A204.1 (cell line): ENCODE data around the gene CLDN10.
A peak's percentile ranks its signal among the peaks of the same experiment; 100 is the strongest.

Source experiments
- FAIRE-seq: peaks from 2 replicates; lab custom pipeline; 2012; peaks lifted over from hg19 to GRCh38; lab: Jason Lieb, UNC

CLDN10 gene

DNA sequence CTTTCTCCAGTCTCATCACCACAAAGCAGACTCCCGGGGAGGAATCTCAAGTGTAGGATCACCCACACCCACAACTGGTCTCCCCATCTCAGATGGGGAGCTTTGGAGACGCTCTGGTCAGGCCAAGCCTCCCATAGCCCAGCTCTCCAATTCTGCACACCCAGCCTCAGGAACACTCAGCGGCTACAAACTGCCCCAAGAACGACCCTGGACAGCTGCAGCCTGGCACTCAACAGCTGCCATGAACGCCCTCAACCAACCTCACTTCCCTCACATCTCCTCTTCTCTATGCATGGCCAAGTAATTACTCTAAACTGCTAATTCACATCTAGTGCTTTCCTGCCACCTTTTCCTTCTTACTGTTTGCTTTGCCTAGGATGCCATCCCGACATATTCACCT, 49.4 kb downstream of the CLDN10 start:
- no peak for FAIRE-seq

DNA sequence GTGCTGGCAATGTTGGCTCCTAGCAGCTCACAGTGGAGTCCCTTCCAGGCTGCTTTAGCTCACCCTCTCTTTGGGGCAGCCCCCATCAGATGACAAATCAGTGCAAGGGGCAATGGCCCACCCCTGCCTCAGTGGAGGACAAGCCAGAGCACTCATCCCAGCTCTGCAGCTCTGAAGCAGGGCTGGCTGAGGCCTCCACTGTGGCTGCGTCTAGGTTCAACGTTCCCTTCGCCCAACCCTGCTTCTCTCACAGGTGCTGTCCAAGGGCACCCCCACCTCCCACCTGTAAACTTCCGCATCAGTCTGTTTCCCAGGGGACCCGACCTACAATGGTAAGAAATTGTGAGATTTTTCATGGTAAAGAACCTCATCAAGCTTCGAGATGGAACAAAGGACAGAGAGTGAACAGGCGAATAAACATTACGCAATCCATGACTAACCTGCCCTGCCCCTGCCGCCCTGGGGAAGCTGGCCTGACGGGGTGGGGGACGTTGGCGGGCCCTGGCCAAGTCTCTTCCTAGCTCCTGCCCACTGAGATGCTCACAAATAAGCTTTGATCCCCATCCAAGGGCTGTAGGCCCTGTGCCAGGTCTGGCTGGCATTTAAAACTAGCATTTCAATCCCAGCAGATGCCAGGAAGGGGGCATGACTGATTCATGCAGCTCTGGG, 51.5 kb downstream of the CLDN10 start:
- no peak for FAIRE-seq

DNA sequence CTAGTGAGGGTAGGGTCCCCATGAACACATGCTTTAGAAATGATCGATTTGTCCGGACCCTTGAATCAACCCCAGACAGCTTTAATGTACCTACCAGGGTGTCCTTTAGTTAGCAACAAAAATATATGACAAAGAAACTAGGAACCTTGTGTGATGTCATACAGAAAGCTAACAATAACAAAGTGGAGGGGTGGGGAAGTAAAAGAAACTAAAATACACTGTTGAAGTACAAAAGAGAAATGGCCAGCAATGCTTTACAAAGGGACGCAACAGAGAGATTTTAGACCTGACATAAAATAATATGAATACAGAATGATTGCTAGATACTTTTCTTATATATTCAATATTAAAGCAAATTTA, 52.0 kb downstream of the CLDN10 start:
- FAIRE-seq = no peak

DNA sequence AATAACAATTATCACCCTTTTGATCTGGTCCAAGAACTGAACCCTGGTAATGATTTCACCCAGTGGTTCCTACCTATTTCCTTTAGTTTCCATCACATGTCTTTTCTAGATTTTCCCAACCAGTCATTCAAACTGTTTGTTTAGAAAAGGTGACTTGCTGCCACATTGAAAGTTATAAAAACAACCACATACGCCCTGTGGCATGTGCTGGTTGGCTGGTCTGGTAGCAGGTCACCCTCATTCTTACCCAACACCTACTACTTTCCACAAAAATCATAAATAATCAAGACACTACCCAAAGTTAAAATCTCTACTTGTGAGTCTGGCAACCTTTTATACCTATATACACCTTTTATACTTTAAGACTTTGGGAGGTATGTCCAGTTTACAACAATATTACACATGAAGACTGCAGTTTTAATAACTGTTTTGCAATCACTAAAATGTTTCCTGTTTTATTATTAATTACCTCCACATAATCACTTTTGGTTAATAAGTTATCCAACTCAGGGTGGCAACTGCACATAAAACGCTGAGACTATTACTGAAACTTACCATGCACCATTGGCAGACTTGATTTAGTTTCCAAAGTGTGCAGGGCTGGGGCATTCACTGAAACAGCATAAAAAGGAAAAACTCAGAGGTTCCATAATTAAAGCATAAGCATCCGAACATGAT, 53.1 kb downstream of the CLDN10 start:
- no peak for FAIRE-seq

DNA sequence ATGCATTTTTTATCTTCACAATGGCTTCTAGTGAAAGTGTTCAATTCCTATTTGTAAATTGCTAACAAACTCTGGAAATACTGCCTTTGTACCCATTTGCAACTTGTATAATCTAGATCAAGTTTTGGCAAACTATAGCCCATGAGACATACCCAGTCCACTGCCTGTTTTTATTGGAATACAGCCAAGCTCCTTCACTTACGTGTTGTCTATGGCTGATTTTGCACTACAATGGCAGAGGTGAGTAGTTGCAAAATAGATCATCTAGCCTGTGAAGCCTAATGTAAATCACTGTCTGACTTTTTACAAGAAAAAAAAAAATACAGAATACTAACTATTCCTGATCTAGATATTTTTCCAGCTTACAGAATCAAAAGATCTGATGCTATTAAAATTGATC, 54.8 kb downstream of the CLDN10 start:
- no peak for FAIRE-seq

DNA sequence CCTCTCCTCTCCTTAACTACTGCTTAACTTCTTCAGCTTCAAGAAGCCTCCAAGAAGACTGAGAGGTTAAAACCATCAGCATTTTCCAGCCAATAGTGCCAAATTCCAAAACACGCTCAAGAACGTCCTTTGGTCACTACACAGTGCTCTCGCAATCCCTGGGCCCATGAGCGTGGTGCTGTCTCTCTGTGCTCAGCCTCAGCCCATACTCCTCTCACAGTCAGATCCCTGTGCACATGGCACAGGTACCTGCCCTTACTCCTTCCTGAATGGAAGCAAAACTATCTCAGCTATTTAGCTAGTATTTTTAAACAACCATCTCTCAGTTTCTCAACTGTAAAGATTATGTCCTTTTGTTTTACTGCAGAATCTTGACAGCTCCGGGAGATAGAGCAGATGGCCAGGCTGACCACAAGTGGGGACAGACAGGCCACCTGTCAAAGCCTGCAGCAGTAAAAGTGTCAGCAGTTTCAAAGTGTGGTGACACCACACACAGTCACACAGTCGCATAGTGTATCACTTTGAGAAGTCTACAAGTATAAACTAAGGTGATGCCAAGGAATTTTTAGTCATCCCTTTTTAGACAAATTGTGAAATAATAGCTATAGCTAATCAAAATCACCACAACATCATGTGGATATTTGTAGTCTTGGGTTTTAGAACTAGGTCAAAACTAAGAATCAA, 56.3 kb downstream of the CLDN10 start:
- no peak for FAIRE-seq

DNA sequence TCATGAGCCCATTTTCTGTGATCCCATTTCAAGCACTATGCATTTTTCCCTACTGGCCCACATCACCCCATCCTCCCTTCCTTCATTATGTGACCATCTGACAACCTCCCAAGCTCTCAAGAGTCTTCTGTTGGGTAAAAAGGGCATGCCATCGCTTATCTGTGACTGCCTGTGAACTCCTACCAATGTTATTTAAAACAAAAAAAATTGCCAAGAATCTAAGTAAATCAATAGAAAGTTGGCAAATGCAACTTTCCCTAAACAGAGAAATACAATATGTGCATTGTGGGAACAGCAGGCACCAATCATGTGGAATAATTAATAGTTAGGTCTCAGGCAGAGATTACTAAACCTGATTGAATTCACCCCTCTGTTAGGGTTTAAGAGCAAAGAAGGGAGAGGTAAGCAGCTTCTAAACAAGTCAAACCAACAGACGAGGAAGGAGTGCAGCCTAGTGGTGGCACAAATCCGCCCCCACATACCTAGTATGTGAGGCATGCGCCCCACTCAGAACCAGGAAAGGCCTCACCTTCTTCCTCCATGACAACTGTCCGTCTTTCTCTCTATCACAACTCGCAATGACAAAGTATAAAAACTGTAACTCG, 62.2 kb downstream of the CLDN10 start:
- FAIRE-seq = no peak

DNA sequence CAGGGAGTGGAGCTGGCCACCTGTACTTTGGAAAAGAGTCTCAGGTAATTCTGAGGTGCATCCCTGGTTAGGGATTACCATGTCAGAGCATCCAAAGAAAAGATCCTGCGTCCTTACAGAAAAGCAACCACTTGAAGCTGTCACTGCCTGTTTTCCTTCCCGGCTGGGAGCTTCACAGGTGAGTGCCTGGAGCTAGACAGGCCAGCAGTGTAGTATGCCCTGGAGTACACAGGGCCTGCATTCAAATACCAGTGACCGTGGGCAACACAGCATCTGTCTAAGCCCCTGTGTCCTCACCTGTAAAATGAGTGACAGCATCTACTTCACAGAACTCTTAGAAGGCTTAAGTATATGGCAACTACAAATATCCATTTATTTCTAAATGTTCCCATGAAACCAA, 63.0 kb downstream of the CLDN10 start:
- no peak for FAIRE-seq

DNA sequence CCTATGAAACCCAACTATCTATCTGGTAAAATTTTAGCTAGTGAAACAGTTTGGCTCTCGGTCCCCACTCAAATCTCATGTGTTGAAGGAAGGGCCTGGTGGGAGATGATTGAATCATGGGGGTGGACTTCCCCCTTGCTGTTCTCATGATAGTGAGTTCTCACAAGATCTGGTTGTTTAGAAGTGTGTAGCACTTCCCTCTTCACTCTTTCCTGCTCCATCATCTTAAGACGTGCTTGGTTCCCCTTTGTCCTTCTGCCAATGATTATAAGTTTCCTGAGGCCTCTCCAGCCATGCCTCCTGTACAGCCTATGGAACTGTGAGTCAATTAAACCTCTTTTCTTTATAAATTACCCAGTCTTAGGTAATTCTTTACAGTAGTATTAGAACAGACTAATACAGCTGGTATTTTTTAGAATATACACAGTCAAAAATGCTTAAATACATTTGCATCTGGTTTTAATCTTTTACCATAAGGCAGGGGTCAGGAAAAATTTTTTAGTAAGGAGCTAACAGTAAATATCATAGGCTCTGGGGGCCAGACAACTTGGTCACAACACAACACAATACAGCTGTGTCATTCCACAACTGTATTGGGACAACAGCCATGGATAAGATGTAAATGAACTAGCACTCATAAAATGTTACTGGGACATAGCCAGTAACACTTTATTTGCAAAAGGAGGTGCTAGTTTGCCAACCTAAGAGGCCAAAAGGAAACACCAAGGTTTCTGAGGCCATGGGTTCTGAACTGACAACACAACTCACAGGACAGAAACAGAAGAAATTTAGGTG, 67.7 kb downstream of the CLDN10 start:
- no peak for FAIRE-seq

DNA sequence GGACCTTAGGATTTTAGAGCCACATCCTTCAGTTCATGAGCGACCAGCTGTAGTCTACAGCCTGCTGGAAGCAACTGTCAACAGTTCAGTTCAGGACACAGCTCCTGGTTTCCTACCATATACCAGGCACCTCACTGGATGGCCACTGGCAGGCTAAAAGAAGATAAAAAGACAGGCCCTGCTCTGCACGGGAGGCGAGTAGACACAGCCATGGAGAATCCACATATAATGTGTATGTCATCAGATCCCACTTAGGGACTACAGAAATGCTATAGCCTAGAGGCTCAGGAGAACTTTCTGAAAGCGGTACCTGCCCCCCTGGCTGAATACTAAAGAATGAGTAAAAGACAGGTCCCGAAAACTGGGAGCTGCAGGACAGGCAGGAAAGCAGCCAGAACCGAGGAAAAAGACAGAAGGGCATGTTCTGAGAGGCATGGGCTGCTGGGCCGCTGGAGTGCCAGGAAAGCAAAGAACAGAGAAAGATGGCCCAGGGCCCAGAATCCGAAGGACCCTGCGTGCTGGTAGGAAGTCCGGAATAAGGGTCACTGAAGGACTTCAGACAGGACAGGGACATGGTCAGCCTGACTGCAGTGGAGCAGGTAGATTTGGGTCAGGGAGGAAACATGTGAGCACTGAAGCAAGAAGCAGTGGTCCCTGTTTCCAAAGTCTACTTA, 68.4 kb downstream of the CLDN10 start:
- no peak for FAIRE-seq

DNA sequence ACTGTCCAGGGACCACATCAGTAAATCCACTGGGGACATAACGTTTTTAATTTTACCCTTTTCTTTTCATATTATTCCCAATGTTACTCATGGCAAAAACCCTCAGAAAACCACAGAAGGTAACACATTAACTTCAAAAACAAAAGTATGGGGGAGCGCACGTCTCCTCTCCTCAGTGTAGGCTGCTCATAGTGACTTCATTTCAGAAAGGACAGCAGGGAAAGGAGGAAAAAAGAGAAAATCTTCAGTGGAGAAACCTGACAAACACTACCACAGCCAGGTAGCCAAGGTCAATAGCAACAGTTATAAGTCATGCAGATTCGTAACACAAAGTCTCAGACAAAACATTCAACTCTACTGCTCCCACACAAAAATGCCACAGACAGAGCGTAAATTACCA, 70.6 kb downstream of the CLDN10 start:
- FAIRE-seq = no peak

DNA sequence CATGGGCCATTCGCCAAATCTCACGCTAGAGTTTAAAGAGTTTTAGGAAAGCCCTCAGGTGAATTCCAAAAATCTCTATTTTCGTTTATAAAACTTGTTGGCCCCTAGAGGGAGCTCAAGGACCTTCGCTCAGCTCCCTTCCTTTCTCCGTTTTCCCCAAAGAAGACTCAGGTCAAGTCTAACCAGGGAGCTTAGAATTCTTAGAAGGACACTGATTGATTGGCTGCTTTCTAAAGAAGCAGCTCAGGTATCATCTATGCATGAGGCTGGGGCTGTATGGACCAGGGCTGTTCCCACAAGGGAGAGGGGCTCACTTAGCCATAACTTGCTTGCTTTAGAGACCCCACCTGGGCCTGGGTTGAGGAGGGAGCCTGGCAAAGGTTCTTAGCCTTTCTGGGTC, 71.5 kb downstream of the CLDN10 start:
- peak; percentile 93 for FAIRE-seq

DNA sequence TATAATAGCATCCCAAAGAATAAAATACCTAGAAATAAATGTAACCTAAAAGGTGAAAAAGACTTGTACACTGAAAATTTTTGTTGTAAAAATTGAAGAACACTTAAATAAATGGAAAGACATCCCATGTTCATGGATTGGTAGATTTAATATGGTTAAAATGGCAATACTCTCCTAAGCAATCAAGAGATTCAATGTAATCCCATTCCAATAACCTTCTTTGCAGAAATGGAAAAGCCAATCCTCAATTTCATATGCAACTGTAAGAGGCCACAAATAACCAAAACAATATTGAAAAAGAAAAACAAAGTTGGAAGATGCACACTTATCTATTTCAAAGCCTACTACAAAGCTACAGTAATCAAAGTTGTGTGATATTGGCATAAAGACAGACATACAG, 74.2 kb downstream of the CLDN10 start:
- no peak for FAIRE-seq

DNA sequence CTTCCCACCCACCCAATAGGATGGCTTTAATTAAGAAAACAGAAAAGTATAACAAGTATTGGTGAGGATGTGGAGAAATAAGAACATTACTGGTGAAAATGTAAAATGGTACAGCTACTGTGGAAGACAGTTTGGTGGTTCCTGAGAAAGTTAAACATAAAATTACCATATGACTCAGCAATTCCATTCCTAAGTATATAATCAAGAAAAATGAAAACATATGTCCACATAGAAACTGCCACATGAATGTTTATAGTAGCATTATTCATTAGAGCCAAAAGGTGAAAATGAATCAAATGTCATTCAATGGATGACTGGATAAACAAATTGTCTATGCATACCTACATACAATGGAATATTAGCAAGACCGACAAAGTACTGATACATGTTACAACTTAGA, 75.1 kb downstream of the CLDN10 start:
- FAIRE-seq = no peak

DNA sequence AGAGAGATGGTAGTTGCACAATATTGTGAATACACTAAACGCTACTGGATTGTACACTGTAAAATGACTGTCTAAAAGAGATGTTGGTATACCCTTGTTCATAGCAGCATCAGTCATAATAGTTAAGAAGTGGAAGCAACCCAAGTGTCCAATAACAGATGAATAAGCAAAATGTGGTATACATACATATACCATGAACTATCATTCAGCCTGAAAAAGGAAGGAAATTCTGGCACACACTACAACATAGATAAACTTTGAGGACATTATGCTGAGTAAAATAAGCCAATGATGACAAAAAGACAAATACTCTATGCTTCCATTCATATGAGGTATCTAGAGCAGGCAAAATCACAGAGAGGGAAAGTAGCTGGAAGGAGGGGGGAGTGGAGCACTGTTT, 76.0 kb downstream of the CLDN10 start:
- no peak for FAIRE-seq

DNA sequence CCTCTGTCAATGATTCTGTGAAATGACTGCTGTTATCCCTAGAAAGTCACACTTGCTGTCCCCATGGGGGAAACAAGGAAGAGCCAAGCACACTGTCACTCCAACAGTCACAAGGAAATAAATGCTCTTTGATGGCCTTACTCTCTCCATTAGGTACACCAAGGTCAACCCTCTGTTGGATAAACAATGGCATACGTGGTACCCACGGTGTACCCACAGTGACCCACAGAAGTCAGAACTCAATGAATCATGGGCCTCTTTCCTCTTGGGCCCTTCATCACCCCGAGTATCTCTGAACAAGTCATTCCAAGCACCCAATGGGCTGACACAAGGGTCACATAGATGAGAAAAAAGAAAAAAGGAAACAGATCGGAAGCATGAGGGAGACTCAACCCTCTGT, 76.6 kb downstream of the CLDN10 start:
- no peak for FAIRE-seq
